IPS-NIHi7 (cell line): ENCODE data around the gene MTHFD2.
"Not testable (repeated sequence)": the region's sequence is repeated elsewhere in the genome, so short reads cannot be mapped to it uniquely, and the experiment has no call there.

Source experiments
- DNase-seq: peaks from one replicate; pipeline ENCODE4 v3.0.0; 2012; ENCODE audit warnings: mixed read lengths; ENCODE audit errors: extremely low spot score

The MTHFD2 gene

GRCh38 chr2:74197049-74197448 is 1.4 kb upstream of the MTHFD2 start:
- DNase-seq = no peak

GRCh38 chr2:74198023-74198460 is 373 bp upstream of the MTHFD2 start:
- peak; percentile 98 for DNase-seq

- DNase-seq = no peak
Observed at GRCh38 chr2:74199275-74199701, 873 bp downstream of the MTHFD2 start.

GRCh38 chr2:74199871-74200305 is 1.5 kb downstream of the MTHFD2 start:
- DNase-seq = no peak

- DNase-seq = no peak
Observed at GRCh38 chr2:74201196-74201595, 2.8 kb downstream of the MTHFD2 start.

- DNase-seq = no peak
Observed at GRCh38 chr2:74201596-74201995, 3.2 kb downstream of the MTHFD2 start.

- DNase-seq = no peak
Observed at GRCh38 chr2:74204436-74204835, 6.0 kb downstream of the MTHFD2 start.

GRCh38 chr2:74205113-74205512 is 6.7 kb downstream of the MTHFD2 start:
- DNase-seq = no peak

GRCh38 chr2:74205596-74205995 is 7.2 kb downstream of the MTHFD2 start:
- no peak for DNase-seq

GRCh38 chr2:74206180-74206688 is 7.8 kb downstream of the MTHFD2 start:
- DNase-seq = no peak

GRCh38 chr2:74212702-74213410 is 14.4 kb downstream of the MTHFD2 start:
- no peak for DNase-seq

GRCh38 chr2:74215771-74216170 is 17.4 kb downstream of the MTHFD2 start:
- not testable (repeated sequence) for DNase-seq

GRCh38 chr2:74216642-74217041 is 18.2 kb downstream of the MTHFD2 start:
- no peak for DNase-seq

GRCh38 chr2:74219846-74220486 is 21.6 kb downstream of the MTHFD2 start:
- no peak for DNase-seq

GRCh38 chr2:74221091-74221490 is 22.7 kb downstream of the MTHFD2 start:
- DNase-seq = no peak

- DNase-seq = no peak
Observed at GRCh38 chr2:74221604-74222299, 23.3 kb downstream of the MTHFD2 start.

GRCh38 chr2:74222300-74222650 is 23.9 kb downstream of the MTHFD2 start:
- DNase-seq = no peak

- no peak for DNase-seq
Observed at GRCh38 chr2:74223941-74224770, 25.7 kb downstream of the MTHFD2 start.

GRCh38 chr2:74225698-74226459 is 27.5 kb downstream of the MTHFD2 start:
- peak; percentile 7 for DNase-seq

GRCh38 chr2:74226648-74227213 is 28.3 kb downstream of the MTHFD2 start:
- no peak for DNase-seq

GRCh38 chr2:74227646-74228045 is 29.2 kb downstream of the MTHFD2 start:
- DNase-seq = peak; percentile 53
